22Rv1 (cell line): ENCODE measurements around the gene TNFRSF25.

Source experiments
- CTCF ChIP-seq: fragments of 450-650 bp; IDR thresholded peaks from 2 replicates; pipeline ENCODE4 v1.5.1; 2017; ENCODE audit warnings: mild to moderate bottlenecking
- ZFX ChIP-seq: fragments of 450-650 bp; IDR thresholded peaks from 2 replicates; pipeline ENCODE4 v1.6.1; 2017; ENCODE audit warnings: antibody characterized with exemption, borderline replicate concordance

GRCh38 chr1:6467744-6468688 is 2.0 kb upstream of the TNFRSF25 start:
- no peak for TF ChIP-seq CTCF
- no peak for TF ChIP-seq ZFX
